ENCODE results near the gene APOC4.

DNA sequence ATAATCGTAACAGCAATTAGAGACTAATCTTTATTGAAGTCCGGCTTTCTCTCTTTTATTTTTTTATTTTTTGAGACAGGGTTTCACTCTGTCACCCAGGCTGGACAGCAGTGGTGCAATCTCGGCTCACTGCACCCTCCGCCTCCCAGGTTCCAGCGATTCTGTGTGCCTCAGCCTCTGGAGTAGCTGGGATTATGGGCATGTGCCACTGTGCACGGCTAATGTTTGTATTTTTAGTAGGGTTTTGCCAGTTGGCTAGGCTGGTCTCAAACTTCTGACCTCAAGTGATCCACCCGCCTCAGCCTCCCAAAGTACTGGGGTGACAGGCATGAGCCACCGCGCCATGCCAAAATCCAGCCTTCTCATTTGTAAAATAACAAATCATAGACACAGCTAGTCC lies 7.5 kb downstream of the APOC4 start:
- TF ChIP-seq, protein P1, sequence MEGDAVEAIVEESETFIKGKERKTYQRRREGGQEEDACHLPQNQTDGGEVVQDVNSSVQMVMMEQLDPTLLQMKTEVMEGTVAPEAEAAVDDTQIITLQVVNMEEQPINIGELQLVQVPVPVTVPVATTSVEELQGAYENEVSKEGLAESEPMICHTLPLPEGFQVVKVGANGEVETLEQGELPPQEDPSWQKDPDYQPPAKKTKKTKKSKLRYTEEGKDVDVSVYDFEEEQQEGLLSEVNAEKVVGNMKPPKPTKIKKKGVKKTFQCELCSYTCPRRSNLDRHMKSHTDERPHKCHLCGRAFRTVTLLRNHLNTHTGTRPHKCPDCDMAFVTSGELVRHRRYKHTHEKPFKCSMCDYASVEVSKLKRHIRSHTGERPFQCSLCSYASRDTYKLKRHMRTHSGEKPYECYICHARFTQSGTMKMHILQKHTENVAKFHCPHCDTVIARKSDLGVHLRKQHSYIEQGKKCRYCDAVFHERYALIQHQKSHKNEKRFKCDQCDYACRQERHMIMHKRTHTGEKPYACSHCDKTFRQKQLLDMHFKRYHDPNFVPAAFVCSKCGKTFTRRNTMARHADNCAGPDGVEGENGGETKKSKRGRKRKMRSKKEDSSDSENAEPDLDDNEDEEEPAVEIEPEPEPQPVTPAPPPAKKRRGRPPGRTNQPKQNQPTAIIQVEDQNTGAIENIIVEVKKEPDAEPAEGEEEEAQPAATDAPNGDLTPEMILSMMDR (IDR thresholded peaks at IDR 0.05): no peak
- TF ChIP-seq POLR2A (IDR thresholded peaks at IDR 0.05): no peak
